ENCODE results near the gene FAP. TPM values are rescaled to one million over a fixed set of nuclear protein-coding genes. Genes with fewer than 3 reads are reported as not detected.
A peak's percentile ranks its signal among the peaks of the same experiment; 100 is the strongest.

Gene FAP
- total RNA-seq, 1 donor from 2014 or later = not detected

DNA sequence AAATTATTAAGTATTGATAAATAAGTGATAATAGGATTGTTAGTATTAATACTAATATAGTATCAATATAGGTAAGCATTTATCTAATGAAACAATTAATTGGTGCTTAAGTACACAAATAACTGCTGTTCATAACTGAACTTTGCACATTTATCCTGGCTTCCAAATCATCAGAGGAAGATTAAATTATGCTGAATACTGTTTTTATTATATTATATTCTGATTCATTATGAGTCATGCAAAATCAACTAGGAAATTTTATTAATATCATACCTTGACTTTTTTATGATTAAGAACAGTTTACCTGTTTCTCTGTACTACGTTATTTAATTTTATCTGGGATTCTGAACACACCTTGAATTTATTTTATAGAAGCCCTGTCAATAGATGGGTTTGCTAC lies 42.6 kb downstream of the FAP start:
- TF ChIP-seq EZH2phosphoT487 (IDR thresholded peaks at IDR 0.05) (no peak), EZH2 (IDR thresholded peaks at IDR 0.05) (no peak)
- TF ChIP-seq, protein P1, sequence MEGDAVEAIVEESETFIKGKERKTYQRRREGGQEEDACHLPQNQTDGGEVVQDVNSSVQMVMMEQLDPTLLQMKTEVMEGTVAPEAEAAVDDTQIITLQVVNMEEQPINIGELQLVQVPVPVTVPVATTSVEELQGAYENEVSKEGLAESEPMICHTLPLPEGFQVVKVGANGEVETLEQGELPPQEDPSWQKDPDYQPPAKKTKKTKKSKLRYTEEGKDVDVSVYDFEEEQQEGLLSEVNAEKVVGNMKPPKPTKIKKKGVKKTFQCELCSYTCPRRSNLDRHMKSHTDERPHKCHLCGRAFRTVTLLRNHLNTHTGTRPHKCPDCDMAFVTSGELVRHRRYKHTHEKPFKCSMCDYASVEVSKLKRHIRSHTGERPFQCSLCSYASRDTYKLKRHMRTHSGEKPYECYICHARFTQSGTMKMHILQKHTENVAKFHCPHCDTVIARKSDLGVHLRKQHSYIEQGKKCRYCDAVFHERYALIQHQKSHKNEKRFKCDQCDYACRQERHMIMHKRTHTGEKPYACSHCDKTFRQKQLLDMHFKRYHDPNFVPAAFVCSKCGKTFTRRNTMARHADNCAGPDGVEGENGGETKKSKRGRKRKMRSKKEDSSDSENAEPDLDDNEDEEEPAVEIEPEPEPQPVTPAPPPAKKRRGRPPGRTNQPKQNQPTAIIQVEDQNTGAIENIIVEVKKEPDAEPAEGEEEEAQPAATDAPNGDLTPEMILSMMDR (IDR thresholded peaks at IDR 0.05) = no peak
- no peaks in the 10 kb centered on the region for H3K4me1 Mint-ChIP-seq

DNA sequence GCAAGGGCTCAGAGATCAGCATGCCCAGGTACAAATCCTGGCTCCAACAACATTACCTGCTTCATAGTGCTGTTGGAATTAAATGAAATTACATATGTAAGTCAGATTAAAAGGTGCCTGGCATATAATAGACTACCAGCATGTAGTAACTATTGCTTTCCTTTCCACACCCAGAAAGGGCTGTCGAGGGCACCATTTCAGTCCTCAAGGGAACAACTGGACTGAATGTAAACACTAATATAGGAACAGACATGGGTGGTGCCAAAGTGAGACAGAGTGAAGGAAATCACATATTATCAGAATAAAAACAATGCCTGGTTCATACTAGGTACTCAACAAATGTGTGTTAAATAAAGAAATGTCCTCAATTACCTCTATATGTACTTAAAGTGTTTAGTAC lies 43.3 kb downstream of the FAP start:
- no peaks in the 10 kb centered on the region for H3K4me1 ChIP-seq
- peaks cover 3% of the 10 kb centered on the region for H3K4me1 Mint-ChIP-seq
- TF ChIP-seq EZH2phosphoT487 (IDR thresholded peaks at IDR 0.05) (no peak), EZH2 (IDR thresholded peaks at IDR 0.05) (no peak)
- TF ChIP-seq, protein P1 (IDR thresholded peaks at IDR 0.05) = no peak
- no peaks in the 10 kb centered on the region for H3K9me3 ChIP-seq (ENCODE audit: low read depth)
- no peaks in the 10 kb centered on the region for H3K36me3 Mint-ChIP-seq
- H3K4me3 ChIP-seq = no peak overlapping the region
- no peaks in the 10 kb centered on the region for H3K79me2 ChIP-seq (ENCODE audit: low read depth)
- H3K9me3 Mint-ChIP-seq = no peaks in the 10 kb centered on the region
- H3K9ac ChIP-seq = no peak overlapping the region
- H3K36me3 ChIP-seq = no peaks in the 10 kb centered on the region
- DNase-seq (ENCODE audit: low spot score) = no peak
- no peak overlapping the region for H3K4me3 Mint-ChIP-seq
- H3F3A ChIP-seq (ENCODE audit: low read depth) = no peaks in the 10 kb centered on the region
- H3K27me3 ChIP-seq = no peaks in the 10 kb centered on the region
- H4K20me1 ChIP-seq (ENCODE audit: low read depth) = no peaks in the 10 kb centered on the region
- no peak overlapping the region for H3K27ac Mint-ChIP-seq
- H3K4me2 ChIP-seq = no peak overlapping the region
- no peak overlapping the region for H3K27ac ChIP-seq
- H2AFZ ChIP-seq (replicated peaks) = no peak overlapping the region
- H3K27me3 Mint-ChIP-seq (ENCODE audit: insufficient read depth, low read depth) = no peaks in the 10 kb centered on the region

More for the DNA sequence above, 42.6 kb downstream of the FAP start:
- Histone ChIP-seq H2AFZ (replicated peaks) (no peak overlapping the region), H3K36me3 (no peaks in the 10 kb centered on the region), H3K9me3 (ENCODE audit: low read depth) (no peaks in the 10 kb centered on the region), H3F3A (ENCODE audit: low read depth) (no peaks in the 10 kb centered on the region), H3K27ac (no peak overlapping the region), H3K27me3 (no peaks in the 10 kb centered on the region), H4K20me1 (ENCODE audit: low read depth) (no peaks in the 10 kb centered on the region), H3K4me1 (no peaks in the 10 kb centered on the region), H3K9ac (no peak overlapping the region), H3K4me2 (no peak overlapping the region), H3K79me2 (ENCODE audit: low read depth) (no peaks in the 10 kb centered on the region), H3K4me3 (no peak overlapping the region)
- Mint-ChIP-seq H3K36me3 (no peaks in the 10 kb centered on the region), H3K4me3 (no peak overlapping the region), H3K27me3 (ENCODE audit: insufficient read depth, low read depth) (no peaks in the 10 kb centered on the region), H3K9me3 (no peaks in the 10 kb centered on the region), H3K27ac (no peak overlapping the region)
- no peak for DNase-seq (ENCODE audit: low spot score)

DNA sequence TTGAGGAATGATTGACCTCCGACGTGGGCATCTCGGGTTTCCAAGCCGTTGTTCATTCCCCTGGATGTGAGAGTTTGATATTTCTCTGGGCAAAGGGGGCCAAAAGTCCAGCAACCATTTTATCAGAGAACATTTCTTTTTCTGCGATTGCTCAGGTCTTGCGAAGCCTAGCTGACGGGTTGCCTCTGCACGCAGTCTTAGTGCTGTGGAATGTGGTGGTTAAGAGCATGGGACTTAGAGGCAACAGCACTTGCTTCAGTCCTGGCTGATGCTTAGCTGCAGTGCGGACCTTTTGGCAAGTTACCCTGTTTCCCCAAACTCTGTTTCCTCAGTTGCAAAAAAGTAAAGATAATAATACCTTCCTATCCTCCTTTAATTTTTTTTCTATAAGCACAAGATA lies 45.0 kb downstream of the FAP start:
- Histone ChIP-seq H4K20me1 (ENCODE audit: low read depth) (no peaks in the 10 kb centered on the region), H3K79me2 (ENCODE audit: low read depth) (no peaks in the 10 kb centered on the region), H3K4me1 (no peaks in the 10 kb centered on the region), H3K9me3 (ENCODE audit: low read depth) (no peaks in the 10 kb centered on the region), H2AFZ (replicated peaks) (peak overlapping the region; percentile 82), H3K4me3 (no peak overlapping the region), H3K27ac (no peak overlapping the region), H3K36me3 (no peaks in the 10 kb centered on the region), H3K9ac (no peak overlapping the region), H3K4me2 (no peak overlapping the region), H3K27me3 (no peaks in the 10 kb centered on the region), H3F3A (ENCODE audit: low read depth) (no peaks in the 10 kb centered on the region)
- Mint-ChIP-seq H3K27me3 (ENCODE audit: insufficient read depth, low read depth) (no peaks in the 10 kb centered on the region), H3K27ac (no peak overlapping the region), H3K9me3 (no peaks in the 10 kb centered on the region), H3K36me3 (no peaks in the 10 kb centered on the region), H3K4me3 (no peak overlapping the region), H3K4me1 (peaks cover 9% of the 10 kb centered on the region)
- peak; percentile 29 for DNase-seq (ENCODE audit: low spot score)
- TF ChIP-seq, protein P1 (IDR thresholded peaks at IDR 0.05) = no peak
- no peak for TF ChIP-seq EZH2 (IDR thresholded peaks at IDR 0.05)
- TF ChIP-seq EZH2phosphoT487 (IDR thresholded peaks at IDR 0.05) = no peak

Data from neural progenitor cell (in vitro differentiated cells).